Suppressor macrophage (primary cell): Measurements from ENCODE around the gene PARP14.
A peak's percentile ranks its signal among the peaks of the same experiment; 100 is the strongest.
"Not testable (repeated sequence)": the region's sequence is repeated elsewhere in the genome, so short reads cannot be mapped to it uniquely, and the experiment has no call there.

Source experiments
- DNase-seq, 4 experiments: peaks; one replicate each; pipeline ENCODE4 v3.0.0-alpha.2; 2020 to 2022

The PARP14 gene

GRCh38 chr3:122727294-122727693 lies 46.7 kb downstream of the PARP14 start:
- peak; percentile 28 to 61 (median 50) for DNase-seq

GRCh38 chr3:122727766-122728165 lies 47.1 kb downstream of the PARP14 start:
- DNase-seq, result no peak

GRCh38 chr3:122728186-122728585 lies 47.5 kb downstream of the PARP14 start:
- DNase-seq, result no peak

- no peak for DNase-seq
These were observed 48.3 kb downstream of the PARP14 start for GRCh38 chr3:122728756-122729514.

GRCh38 chr3:122730240-122730639 lies 49.6 kb downstream of the PARP14 start:
- no peak for DNase-seq

GRCh38 chr3:122732682-122733525 lies 52.3 kb downstream of the PARP14 start:
- not testable (repeated sequence) for DNase-seq

GRCh38 chr3:122739172-122739571 lies 58.5 kb downstream of the PARP14 start:
- DNase-seq, result no peak

GRCh38 chr3:122742234-122742633 lies 61.6 kb downstream of the PARP14 start:
- no peak for DNase-seq

- no peak for DNase-seq
These were observed 63.0 kb downstream of the PARP14 start for GRCh38 chr3:122743581-122744120.

- DNase-seq, result peak; percentile 43 to 74 (median 60)
These were observed 64.9 kb downstream of the PARP14 start for GRCh38 chr3:122745369-122746021.

GRCh38 chr3:122747295-122747694 lies 66.7 kb downstream of the PARP14 start:
- not testable (repeated sequence) for DNase-seq

- no peak for DNase-seq
These were observed 67.7 kb downstream of the PARP14 start for GRCh38 chr3:122748347-122748746.

- DNase-seq, result peak; percentile 44 to 78 (median 72)
These were observed 74.3 kb downstream of the PARP14 start for GRCh38 chr3:122754929-122755328.

GRCh38 chr3:122755491-122755890 lies 74.9 kb downstream of the PARP14 start:
- no peak for DNase-seq

- peak; percentile 42 to 79 (median 70) for DNase-seq
These were observed 78.4 kb downstream of the PARP14 start for GRCh38 chr3:122758877-122759560.

- DNase-seq, result peak in 2 of 4 experiments; percentile 14 to 28
These were observed 80.0 kb downstream of the PARP14 start for GRCh38 chr3:122760453-122761271.

- DNase-seq, result no peak
These were observed 85.8 kb downstream of the PARP14 start for GRCh38 chr3:122766430-122766829.

- peak; percentile 54 to 90 (median 80) for DNase-seq
These were observed 87.1 kb downstream of the PARP14 start for GRCh38 chr3:122767540-122768372.

GRCh38 chr3:122770521-122771202 lies 90.0 kb downstream of the PARP14 start:
- peak in 3 of 4 experiments; percentile 37 to 53 (median 44) for DNase-seq

- no peak for DNase-seq
These were observed 92.2 kb downstream of the PARP14 start for GRCh38 chr3:122772827-122773226.
